Esophagus mucosa (tissue), 1 donor: ENCODE results near the gene MYL11. TPM values are rescaled to one million over a fixed set of nuclear protein-coding genes. Genes with fewer than 3 reads are reported as not detected.
"Not testable (repeated sequence)": the region's sequence is repeated elsewhere in the genome, so short reads cannot be mapped to it uniquely, and the experiment has no call there.

ENCODE experiments used
- ATAC-seq: fragments of 200-7000 bp; cut with Tn5 transposase; one replicate; pipeline ENCODE4 v1.9.1; 2020
- total RNA-seq: library from RNA; stranded (reverse); gene quantifications from one replicate; pipeline ENCODE4 v1.2.4, GENCODE V29; 2023
- donor health status: DM: yes; HTN: yes; CAD: no.

Gene MYL11
- total RNA-seq, result 2.2 TPM

GRCh38 chr16:30374538-30374937 lies at the start of gene MYL11:
Gene MYL11 (plus strand): TSS chr16:30374802. CDS start chr16:30374858, 56 bp downstream.
- ATAC-seq, result no peak

- ATAC-seq, result peak; percentile 97
These were observed 40.1 kb upstream of the MYL11 start for GRCh38 chr16:30334473-30334989.

- peak; percentile 88 for ATAC-seq
These were observed 39.5 kb upstream of the MYL11 start for GRCh38 chr16:30335028-30335597.

GRCh38 chr16:30335598-30336474 lies 38.8 kb upstream of the MYL11 start:
- ATAC-seq, result peak; percentile 35

- not testable (repeated sequence) for ATAC-seq
These were observed 36.6 kb upstream of the MYL11 start for GRCh38 chr16:30337964-30338357.

GRCh38 chr16:30338715-30339114 lies 35.9 kb upstream of the MYL11 start:
- not testable (repeated sequence) for ATAC-seq

- peak; percentile 30 for ATAC-seq
These were observed 34.0 kb upstream of the MYL11 start for GRCh38 chr16:30340621-30341020.

- ATAC-seq, result not testable (repeated sequence)
These were observed 32.6 kb upstream of the MYL11 start for GRCh38 chr16:30341971-30342370.

- ATAC-seq, result no peak
These were observed 31.7 kb upstream of the MYL11 start for GRCh38 chr16:30342751-30343490.

- not testable (repeated sequence) for ATAC-seq
These were observed 31.1 kb upstream of the MYL11 start for GRCh38 chr16:30343491-30343820.

GRCh38 chr16:30346286-30346685 lies 28.3 kb upstream of the MYL11 start:
- ATAC-seq, result no peak

- no peak for ATAC-seq
These were observed 26.5 kb upstream of the MYL11 start for GRCh38 chr16:30348113-30348512.

- ATAC-seq, result no peak
These were observed 25.7 kb upstream of the MYL11 start for GRCh38 chr16:30348929-30349328.

GRCh38 chr16:30349675-30350074 lies 24.9 kb upstream of the MYL11 start:
- ATAC-seq, result no peak

GRCh38 chr16:30350134-30350871 lies 24.3 kb upstream of the MYL11 start:
- no peak for ATAC-seq

GRCh38 chr16:30351001-30351441 lies 23.6 kb upstream of the MYL11 start:
- no peak for ATAC-seq

- ATAC-seq, result peak; percentile 38
These were observed 22.8 kb upstream of the MYL11 start for GRCh38 chr16:30351586-30352419.

- no peak for ATAC-seq
These were observed 21.9 kb upstream of the MYL11 start for GRCh38 chr16:30352488-30353401.

GRCh38 chr16:30353438-30354129 lies 21.0 kb upstream of the MYL11 start:
- ATAC-seq, result no peak
